HG03432 (cell line): ENCODE data around the gene EXOG.

Experiments used
- ATAC-seq: cut with Tn5 transposase; IDR thresholded peaks from one replicate; pipeline ENCODE4 v1.9.1; 2021; ENCODE audit warnings: mild to moderate bottlenecking, moderate library complexity; ENCODE audit not compliant: unreplicated experiment

The EXOG gene

DNA sequence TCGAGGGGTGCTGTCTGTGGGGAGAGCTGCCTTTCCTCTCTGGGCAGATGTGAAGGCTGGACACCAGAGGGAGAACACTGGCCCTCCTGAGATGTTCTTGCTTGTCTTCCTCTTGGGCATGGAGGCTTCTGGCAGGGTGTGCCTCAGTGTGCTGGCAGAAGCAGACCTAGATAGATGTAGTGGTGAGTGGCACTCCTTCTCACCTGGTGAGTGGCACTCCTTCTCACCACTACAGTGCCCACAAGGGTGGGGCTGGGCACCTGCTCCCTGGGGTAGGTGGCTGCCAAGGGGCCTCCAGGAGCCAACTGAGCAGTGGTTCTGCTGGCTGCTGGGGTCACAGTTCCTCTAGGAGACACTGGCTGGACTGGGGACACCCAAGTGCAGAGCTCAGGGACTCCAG, 23.8 kb upstream of the EXOG start:
- no peak for ATAC-seq

GRCh38 chr3:38473229-38473628, 22.9 kb upstream of the EXOG start:
- ATAC-seq: no peak

GRCh38 chr3:38474928-38475605, 21.1 kb upstream of the EXOG start:
- no peak for ATAC-seq

- ATAC-seq: no peak
These were observed 20.4 kb upstream of the EXOG start for GRCh38 chr3:38475716-38476115.

DNA sequence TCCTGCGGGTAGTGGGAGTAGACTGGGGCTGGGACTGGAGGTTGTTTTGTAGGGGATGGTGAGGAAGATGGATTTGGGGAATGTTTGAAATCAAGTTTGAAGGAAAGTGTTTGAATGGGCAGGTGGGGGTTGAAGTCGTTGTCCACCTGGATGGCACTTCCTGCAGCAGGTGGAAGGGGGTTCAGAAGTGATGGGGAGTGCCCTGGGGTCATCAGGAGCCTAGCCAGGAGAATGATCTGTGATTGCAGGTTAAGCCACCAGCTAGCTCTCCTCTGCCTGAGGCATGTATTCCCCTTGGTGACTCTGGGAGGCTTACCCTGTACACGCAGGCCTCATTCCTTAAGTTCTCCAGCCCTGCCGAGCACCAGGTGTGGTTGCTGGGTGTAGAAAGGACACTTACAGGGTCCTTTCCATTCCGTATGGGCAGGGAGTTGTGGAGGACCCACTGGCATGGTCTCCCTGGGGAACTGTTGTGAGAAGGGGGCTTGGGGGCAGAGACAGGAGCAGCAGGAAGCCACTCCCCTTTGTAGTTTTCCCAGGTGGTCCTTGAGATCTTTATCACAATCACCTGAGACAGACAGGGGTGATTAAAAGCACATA, 19.9 kb upstream of the EXOG start:
- no peak for ATAC-seq

DNA sequence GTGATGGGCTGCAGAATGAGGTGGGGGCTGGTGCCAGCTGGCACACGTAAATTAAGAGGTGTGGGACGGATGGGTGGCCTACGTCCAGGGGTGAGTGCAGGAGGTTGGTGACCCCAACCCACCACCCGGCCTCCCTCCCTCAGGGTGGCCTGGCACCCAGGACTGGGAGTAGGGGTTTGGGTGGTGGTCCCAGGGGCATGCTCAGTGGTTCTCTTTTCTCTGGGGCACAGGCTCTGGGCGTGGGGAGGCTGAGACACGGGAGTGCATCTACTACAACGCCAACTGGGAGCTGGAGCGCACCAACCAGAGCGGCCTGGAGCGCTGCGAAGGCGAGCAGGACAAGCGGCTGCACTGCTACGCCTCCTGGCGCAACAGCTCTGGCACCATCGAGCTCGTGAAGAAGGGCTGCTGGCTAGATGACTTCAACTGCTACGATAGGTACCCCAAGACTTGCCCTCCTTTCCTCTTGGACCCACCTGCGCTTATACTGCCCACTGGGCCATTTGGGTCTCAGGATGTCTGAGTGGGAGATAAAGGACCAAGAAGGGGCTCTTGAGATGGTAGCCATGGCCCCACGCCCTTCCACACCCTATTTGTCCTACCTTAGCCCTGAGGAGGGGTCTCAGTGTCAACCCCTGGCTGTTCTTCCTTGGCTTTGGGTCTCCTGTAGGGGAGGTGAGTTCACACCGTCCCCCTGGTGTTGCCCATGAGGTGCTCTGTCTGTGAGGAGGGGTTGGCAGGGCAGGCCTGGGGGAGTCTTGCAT, 18.9 kb upstream of the EXOG start:
- no peak for ATAC-seq

DNA sequence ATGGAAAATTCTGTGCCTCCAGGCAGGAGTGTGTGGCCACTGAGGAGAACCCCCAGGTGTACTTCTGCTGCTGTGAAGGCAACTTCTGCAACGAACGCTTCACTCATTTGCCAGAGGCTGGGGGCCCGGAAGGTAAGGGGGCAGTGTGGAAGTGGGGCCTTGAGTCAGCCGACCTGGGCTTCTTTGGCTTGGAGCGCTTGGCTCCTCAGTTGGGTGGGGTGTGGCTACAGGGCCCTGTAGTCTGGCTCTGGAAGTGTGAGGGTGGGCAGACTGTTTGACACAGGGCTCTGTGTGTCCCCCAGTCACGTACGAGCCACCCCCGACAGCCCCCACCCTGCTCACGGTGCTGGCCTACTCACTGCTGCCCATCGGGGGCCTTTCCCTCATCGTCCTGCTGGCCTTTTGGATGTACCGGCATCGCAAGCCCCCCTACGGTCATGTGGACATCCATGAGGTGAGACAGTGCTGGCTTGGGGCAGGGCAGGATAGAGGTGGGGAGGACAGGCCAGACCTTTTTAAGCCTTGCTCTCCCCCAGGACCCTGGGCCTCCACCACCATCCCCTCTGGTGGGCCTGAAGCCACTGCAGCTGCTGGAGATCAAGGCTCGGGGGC, 18.2 kb upstream of the EXOG start:
- no peak for ATAC-seq

- ATAC-seq: no peak
These were observed 17.2 kb upstream of the EXOG start for GRCh38 chr3:38478901-38479300.

DNA sequence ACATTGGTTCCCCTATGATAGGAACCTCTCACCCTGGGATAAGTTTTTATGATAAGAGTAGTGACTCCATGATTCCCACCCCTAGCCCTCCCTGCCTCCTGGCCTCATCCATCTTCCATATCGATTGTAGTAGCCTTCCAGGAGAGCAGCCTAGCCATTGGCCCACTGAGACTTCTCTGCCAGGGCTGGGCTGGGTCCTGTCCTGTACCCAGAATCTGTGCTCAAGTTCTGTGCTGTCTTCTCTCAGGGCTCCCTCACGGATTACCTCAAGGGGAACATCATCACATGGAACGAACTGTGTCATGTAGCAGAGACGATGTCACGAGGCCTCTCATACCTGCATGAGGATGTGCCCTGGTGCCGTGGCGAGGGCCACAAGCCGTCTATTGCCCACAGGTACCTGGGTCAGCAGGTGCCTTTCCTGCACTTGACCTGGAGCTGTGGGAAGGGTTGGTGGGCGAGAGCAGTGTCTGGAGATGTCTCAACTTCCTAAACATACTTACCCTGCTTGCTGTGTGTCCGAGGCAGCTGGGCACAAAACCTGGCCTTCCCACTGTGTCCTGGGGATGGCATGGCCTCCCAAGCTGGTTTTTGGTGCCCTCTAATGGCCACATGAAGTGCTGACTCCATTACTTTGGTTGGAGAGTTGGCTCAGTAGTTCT, 16.6 kb upstream of the EXOG start:
- ATAC-seq: peak; percentile 69

DNA sequence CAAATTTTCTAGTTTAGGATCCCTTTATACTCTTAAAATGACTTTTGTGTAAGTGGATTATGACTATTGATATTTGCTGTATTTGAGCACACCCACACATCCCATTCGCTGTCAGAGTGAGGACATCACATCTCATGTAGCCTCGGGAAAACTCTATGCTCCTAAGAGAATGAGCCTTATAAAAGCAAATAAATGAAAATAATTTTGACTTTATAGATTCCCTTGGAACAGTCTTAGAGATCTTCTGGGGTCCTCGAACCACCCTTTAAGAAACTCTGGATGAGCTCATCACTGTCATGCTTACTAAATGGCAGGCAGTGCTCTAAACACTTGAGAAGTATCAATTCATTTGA, 16.1 kb upstream of the EXOG start:
- no peak for ATAC-seq

- ATAC-seq: no peak
These were observed 15.2 kb upstream of the EXOG start for GRCh38 chr3:38480930-38481329.

DNA sequence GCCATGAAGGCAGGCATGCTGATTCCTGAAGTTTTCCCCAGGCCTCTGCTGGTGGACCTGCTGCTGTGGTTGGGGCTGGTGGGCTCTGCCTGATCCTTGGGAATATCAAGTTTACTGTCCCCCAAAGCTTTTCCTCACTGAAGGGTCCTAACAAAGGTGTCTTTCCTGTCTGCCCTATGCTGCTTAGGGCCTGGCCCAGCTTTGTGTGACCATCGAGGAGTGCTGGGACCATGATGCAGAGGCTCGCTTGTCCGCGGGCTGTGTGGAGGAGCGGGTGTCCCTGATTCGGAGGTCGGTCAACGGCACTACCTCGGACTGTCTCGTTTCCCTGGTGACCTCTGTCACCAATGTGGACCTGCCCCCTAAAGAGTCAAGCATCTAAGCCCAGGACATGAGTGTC, 13.2 kb upstream of the EXOG start:
- no peak for ATAC-seq

DNA sequence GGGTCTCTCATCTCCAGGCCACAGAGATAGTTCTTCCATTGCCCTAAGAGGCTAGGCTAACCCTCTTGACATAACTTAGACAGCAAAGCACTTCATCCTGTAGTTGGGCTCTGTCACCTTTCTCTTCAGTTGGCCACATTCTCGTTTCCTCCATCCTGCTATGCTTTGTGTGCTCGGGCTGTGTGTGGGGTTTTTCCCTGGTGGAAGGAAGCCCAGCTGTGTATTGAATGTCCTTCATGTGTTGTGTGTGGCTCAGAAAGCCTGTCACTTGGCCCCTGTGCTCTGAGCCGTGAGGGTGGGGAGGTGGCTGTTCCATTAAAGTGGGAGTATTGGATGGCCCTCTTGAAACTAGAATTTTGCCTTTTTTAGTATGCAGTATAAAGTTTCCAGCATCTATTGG, 8.8 kb upstream of the EXOG start:
- peak; percentile 97 for ATAC-seq

- no peak for ATAC-seq
These were observed 7.2 kb upstream of the EXOG start for GRCh38 chr3:38488949-38489348.

- ATAC-seq: no peak
These were observed 6.4 kb upstream of the EXOG start for GRCh38 chr3:38489766-38490165.

GRCh38 chr3:38490281-38491030, 5.7 kb upstream of the EXOG start:
- ATAC-seq: no peak

DNA sequence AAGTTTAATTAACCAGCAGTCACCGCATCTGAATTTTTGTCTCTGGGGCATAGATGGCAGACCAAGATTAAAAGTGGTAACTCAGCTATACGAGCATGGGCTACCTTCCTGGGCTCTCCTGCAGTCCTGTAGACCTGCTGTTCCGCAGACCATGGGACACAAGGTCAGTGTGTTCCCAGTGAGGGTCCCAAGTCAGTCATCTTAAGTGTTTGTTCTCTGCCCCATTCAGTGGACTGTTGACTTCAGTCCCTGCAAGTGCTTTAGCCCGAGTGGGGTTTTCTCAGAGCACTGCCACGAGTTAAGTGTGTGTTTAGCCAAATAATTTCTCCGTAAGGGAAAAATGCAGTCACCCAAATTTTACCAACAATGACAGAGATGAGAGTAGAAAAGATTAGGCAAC, 4.9 kb upstream of the EXOG start:
- ATAC-seq: no peak

DNA sequence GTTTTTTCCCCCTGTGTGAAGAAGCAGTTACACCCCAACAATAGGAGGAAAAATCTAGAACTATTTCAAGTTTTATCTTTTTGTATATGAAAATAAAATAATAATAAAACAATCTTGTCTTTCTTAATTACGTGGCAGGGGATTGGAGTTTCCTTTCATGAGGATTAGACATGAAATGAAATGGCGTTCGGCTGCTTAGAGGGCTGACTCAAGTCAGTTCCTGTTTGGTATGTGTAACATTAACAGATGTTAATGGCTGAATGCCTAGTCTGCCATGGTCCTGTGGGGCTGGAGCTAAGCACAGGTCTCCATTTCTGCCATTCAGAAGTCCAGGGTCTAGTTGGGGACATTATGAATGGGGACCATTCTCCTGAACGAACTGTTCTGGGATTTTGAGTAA, 3.1 kb upstream of the EXOG start:
- ATAC-seq: no peak

DNA sequence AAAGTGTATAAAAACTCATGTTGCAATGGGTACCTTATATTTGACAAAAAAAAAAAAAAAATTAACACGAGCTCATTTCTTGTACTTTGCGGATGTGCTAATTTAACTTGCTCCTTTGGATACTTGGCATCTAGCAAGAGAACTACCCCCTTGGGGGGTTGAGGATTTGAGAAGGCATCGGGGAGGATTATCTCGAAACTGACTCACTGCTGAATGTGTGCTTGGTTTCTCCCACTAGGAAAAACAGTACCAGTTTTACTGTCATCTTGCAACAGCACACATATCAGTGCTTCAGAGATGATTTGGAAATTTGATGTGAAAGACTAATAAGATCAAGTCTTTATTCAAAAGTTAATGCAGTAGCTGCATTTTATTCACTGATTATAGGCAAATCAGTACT, 891 bp downstream of the EXOG start:
- ATAC-seq: no peak

DNA sequence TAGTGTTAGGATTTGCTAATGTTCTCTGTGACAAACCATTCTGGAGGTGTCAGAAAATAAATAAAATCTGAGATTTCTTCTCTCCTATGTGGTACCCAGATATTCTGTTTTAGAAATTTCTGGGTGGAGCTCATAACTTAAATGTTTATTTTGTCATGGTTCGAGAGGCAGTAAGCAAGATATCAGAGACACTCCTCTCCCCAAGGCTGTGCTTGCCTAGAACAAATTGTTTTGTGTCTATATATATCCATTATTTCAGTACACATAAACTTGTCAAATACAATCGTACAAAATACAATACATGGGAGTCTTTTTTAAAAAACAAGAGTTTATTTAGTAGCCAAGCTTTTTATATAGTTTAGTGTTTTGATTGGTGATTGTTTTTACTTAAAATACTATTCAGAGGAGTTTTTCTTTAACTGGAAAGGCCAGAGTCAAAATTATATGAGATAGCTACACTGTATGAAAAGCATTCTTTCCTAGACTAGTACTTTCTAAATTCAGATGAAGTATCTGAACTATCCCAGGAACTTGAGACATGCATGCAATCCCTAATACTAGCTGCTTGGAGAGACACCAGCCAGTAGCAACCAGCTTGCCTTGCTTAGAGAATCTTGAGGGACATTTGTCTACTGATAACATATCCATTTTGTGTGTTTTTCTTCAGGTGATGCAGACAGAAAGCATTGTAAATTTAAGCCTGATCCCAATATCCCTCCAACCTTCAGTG, 4.7 kb downstream of the EXOG start:
- ATAC-seq: no peak
